Activated T-helper 1 cell treated with Interleukin-2 at 50 U/mL for 16 hours (primary cell): ENCODE results near the gene SPANXB1.
"Not testable (repeated sequence)": the region's sequence is repeated elsewhere in the genome, so short reads cannot be mapped to it uniquely, and the experiment has no call there.

ENCODE experiments used
- DNase-seq: peaks from one replicate; pipeline ENCODE4 v3.0.0-alpha.2; 2020; ENCODE audit warnings: low read depth

Gene SPANXB1, protein sequence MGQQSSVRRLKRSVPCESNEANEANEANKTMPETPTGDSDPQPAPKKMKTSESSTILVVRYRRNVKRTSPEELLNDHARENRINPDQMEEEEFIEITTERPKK

GRCh38 chrX:141002568-141002967, at the start of gene SPANXB1:
Gene SPANXB1 (plus strand): TSS chrX:141002594. CDS start chrX:141002694, 100 bp downstream.
- DNase-seq = not testable (repeated sequence)

GRCh38 chrX:140967036-140967435, 35.4 kb upstream of the SPANXB1 start:
- DNase-seq = no peak

GRCh38 chrX:140971099-140971795, 31.1 kb upstream of the SPANXB1 start:
- DNase-seq = no peak

GRCh38 chrX:140975472-140975871, 26.9 kb upstream of the SPANXB1 start:
- no peak for DNase-seq

DNA sequence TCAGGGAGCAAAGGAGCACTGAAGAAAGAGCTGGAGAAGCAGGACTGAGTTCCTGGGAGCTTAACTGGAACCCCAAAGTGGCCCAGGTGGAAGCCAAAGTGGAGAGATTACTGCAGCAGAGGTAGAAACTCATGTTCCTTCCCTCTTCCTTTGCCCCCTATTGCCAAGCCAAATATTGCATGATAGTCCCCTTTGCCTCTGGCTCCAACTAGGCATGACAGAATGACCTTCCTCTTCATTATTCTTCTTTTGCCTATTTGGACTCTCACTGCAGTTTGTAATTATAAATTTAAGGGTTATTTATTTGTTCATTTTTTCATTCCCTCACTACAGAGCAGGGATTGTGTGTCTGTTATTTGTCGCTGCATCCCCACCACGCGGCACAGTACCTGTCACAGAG, 22.1 kb upstream of the SPANXB1 start:
- DNase-seq = no peak

GRCh38 chrX:140983730-140984129, 18.7 kb upstream of the SPANXB1 start:
- DNase-seq = no peak

- not testable (repeated sequence) for DNase-seq
These were observed 2.8 kb downstream of the SPANXB1 start for GRCh38 chrX:141005243-141005642.

DNA sequence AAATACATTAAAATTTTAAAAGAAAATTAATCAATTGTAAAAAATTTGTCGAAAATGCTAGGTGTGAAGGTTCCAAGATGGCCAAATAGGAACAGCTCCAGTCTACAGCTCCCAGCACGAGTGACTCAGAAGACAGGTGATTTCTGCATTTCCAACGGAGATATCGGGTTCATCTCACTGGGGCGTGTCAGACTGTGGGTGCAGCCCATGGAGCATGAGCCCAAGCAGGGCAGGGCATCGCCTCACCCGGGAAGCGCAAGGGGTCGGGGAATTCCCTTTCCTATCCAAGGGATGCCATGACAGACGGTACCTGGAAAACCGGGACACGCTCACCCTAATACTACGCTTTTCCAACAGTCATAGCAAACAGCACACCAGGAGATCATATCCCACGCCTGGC, 41.9 kb downstream of the SPANXB1 start:
- not testable (repeated sequence) for DNase-seq

GRCh38 chrX:141049878-141050277, 47.5 kb downstream of the SPANXB1 start:
- not testable (repeated sequence) for DNase-seq

DNA sequence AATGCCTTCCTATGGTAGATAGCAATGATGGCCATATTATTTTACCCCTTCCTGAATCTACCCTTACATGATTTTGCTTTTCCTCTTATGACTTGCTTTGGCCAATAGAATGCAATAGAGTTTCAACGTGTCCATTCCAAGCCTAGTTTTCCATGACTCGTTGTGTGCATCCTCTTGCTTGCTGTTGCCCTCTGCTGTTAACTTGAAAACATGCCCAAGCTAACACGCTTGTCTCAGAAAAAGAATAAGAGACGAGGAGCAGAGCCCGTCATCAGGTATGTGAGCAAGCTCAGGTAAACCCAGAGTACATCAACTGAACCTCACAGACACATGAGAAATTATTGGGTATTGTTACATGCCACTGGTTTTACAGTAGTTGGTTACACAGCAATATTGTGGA, 49.7 kb downstream of the SPANXB1 start:
- DNase-seq = not testable (repeated sequence)
